GM21447 (cell line): ENCODE results near the gene FHOD3.
"Not testable (repeated sequence)": the region's sequence is repeated elsewhere in the genome, so short reads cannot be mapped to it uniquely, and the experiment has no call there.

Experiments used
- ATAC-seq: cut with Tn5 transposase; IDR thresholded peaks from one replicate; pipeline ENCODE4 v1.9.1; 2021; ENCODE audit not compliant: unreplicated experiment

FHOD3 gene

DNA sequence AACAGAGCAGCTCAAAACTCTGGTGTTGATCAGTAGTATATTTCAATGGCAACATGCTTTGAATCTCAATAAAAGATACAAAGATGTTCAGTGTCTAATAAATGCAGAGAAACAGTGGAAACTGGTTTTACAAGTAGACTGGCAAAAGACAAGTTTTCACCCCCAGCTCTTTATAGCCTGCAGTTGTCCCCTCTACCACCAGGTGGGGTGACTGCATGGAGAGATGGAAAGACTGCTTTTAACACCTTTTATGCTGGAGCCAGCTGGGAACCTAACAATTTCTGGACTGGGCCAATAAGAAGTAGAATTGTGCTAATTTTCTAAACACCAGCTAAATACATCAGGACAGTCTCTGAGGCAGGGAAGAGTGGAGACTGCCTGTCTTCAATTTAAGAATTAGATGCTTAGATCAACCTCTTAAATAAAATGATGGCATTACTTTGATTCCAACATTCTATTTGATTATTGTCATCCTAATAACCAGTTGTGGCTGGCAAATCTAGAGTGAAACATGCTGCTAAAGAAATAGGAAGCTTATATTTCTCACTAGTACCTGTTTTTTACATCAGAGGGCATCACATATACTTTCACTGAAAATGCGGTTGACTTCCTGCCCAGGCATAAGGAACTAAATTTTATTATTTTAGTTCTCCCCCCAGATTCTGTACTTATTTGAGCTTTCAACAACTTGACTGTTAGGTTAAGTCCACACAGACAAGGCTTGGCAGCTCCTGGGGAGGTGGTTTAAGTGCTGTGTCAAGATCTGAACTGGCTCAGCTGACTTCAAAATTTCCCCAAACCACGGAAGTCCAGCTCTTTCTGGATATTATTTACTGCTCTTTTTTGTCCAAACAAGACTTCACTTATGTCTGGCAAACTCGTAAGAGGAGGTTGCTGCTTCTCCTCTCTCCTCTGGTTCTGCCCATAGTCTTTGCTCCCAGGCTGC, 390.8 kb downstream of the FHOD3 start:
- ATAC-seq, result peak; percentile 73

DNA sequence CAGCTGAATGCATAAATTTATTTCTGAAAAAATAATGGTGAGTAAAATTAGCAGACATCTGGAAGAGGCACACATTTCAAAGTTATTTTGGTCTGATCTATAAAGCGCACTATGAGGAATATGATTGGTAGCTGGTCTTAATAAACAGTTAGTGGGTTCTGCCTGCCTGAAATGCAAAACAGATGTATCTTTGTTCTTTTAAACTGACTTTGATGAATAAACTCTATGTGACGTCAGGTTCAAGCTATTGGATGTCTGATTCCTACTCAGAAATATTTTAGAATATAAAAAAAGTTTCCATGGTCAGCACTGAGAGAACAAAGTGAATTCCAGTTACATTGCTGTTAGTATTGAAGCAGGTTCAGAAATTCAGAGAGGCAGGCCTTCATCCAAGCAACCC, 394.9 kb downstream of the FHOD3 start:
- no peak for ATAC-seq

DNA sequence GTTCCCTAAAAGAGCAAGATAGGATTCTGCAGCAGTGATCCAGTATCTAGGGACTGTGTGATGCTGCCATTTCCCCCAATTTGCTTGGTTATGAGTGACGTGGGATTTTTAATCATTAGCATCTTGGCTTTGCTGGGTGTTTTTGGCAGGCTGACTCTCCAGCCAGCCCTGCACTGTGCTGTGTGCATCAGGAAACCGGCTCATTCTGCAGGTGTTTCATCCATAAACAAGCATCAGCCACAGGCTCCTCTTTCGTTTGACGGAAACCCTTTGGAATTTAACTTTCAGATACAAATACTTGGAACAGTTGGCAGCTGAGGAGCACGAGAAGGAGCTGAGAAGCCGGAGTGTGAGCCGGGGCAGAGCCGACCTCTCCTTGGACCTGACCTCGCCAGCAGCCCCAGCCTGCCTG, 395.4 kb downstream of the FHOD3 start:
- ATAC-seq, result no peak

DNA sequence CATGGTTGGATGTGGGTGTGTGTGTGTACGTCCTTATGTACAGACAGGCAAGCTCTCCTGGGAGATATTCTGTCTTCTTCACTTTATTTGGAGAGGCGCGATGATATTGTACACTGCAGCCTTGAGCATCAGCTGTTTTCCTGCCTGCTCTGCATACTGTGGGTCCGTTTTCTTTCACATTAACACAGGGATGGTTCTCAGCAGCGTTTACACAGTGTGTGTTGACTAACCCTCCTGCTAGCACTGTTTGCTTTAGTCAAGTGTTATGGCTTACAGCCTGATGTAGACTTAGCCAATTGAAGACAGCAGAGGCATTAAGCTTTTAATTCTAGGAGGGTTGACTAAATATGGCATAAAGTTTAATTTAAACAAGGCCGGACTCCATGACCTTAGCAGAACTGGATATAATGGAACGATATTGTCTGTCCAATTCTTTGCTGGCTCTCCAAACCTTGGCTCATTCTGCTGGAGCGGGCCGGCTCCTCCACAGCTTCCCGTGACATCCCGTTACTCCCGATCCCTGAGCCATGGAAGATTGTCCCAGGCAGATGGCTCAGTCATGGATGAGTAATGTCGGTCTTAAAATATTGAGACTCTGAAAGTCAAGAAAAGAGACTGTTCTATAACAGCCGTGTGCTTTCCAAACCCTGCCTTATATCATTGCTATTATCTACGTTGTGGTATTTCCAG, 396.6 kb downstream of the FHOD3 start:
- ATAC-seq, result no peak

DNA sequence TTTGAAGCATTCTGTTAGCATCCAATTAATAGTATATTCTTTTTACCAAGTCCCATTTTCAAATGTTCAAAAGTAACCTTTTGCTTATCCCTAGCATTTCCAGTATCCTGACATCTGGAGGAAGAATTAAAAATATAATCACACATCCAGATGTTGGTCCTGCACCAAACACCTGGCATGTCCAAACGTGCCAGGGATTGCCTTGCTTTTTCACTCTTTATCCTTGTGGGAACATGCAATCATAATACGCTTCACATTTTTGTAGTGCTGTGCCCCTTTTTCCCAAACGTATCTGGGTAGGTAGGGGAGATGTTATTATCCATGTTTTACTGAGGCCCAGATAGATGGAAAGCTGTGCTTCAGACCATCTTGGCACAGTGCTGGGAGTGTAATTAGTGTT, 398.3 kb downstream of the FHOD3 start:
- ATAC-seq, result no peak

DNA sequence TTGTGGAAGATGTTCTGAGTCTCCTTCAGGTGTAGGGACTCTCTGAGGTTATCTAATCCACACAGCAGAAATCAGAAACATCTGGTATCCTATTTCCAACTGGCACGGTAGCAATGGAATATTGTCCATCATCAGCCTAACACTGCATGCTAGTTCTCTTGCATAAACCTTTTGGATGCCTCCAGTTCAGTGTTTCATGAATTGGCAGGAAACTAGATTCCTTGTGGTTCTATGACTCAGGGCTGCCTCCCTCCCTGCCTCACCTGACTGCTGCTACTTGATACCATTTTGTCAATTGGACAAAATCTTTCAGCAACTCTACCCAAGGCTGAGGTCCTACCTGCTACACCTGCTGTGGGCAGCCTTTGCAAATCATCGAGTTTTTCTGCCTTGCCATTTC, 400.4 kb downstream of the FHOD3 start:
- no peak for ATAC-seq

DNA sequence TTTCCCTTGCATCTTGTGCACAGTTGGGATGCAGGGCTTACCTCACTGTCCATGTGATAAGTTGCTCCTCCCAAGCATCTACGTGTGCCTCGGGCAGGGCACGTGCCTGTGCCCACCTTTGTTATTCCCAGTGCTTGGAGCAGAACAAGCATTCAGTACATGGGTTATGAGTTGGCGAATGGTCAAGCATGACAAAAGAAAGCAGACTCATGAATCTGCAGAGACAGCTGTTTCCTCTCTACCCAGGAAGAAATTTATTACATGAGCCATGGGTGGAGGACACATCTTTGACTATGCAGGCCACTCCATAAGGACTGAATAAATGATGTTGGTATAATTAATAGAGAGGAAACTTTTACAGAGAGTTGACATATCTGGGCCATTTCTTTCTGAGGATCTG, 403.4 kb downstream of the FHOD3 start:
- ATAC-seq, result no peak

DNA sequence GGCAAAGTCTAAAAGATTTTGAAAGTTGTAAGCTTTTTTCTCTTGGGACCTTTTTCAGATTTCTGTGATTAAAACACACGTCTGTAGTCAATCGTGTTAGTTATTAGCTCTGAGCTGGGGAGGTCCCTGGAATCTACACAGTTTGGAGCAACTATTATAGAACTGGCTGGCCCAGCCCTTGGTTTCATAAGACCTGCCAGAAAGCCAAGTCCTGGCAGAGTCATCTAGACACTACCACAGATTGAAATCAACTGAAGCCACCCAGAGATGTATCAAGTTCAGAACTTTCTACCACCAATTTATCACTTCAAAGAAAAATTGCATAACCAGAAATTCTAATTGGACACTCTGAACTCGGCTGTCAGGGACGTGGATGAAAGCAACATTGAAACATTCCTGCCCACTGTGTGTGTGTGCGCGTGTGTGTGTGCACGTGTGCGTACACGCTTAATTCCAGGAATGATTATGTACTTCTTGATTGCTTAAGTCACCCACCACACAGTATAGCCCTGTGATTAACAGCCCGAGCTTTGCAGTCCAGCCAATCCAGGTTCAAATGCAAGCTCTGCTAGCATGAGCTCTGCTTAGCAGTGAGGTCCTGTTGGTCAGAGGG, 405.0 kb downstream of the FHOD3 start:
- no peak for ATAC-seq

DNA sequence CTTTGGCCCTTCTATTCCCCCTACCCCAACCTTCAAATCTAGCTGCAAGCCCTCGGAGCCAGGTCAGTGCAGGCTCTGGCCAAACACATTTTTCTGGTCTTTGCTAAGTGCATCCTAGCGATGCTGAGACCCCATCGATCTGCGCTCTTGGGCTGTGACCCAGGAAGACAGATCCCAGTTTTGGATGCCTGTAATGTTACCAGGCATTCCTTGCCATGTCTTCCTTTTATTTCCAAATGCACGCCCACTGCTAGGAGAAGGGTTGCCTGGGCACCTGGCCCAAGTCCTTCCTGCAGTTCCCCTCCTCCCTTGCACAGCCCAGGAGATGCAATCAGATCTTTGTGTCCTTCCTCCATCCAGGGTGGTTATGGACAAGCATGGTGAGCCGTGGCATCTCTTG, 406.6 kb downstream of the FHOD3 start:
- ATAC-seq, result no peak

DNA sequence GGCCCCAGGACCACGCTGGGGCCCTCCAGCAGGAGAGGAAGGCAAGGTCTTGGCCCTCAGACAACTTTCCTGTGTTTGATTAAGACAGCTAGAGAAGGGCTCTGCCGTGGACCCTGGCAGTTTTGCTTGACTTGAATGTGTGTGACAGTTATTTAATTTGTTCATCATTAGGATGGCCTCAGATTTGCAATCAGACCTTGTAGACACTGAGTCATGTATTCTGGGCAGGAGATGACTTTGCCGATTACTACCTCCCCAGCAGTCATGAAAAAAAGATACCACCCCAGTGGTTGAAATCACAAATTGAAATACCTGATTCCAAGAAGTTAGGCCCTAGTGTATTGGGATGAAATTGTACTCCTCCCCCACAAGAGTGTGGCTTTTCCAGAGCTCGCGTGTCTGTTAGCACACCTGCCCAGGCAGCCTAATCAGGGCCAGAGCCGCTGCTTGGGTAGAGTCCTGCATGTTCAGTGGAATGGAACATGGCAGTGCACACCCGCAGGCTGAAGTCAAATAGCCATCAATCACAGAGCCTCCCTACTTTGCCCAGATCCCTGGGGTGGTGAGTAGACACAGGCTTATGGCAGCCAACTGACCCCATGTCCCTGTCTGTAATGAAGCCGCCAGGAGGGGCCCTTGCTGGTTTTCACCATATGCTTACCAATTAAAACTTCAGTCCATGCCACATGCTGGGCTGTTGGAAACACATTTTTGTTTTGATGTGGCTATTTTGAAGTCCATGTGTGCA, 408.8 kb downstream of the FHOD3 start:
- no peak for ATAC-seq

DNA sequence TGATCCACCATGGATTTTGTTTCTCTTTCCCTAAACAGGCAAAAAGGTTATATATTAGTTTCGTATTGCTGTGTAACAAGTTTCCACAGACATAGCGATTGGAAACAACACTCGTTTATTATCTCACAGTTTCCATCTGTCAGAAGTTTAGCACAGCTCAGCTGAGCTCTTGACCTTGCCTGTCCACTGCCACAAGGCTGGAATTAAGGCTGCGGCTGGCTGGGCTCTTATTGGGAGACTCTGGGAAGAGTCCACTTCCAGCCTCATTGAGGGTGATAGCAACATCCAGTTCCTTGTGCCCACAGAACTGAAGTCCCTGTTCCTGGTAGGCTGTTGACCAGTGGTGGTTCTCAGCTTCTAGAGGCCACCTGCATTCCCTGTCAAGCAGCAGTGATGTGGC, 410.9 kb downstream of the FHOD3 start:
- ATAC-seq, result no peak

DNA sequence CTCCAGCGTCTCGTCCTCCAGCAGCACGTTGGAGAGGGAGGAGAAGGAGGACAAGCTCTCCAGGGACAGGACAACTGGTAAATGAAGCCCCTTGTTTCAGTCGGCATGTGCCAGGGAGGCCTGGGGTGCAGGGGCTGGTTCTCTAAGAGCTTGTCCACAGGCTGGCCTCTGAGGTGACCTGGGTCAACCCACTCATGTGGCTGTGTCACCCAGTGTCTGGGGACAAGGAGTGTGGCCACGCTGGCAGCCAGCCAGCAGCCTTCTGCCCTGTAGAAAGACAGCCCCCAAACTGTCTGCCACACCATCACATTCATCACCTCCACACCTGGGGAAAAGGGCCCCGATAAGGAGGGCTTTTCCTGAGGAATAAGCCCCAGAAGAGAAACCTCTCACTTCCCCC, 411.8 kb downstream of the FHOD3 start:
- no peak for ATAC-seq

DNA sequence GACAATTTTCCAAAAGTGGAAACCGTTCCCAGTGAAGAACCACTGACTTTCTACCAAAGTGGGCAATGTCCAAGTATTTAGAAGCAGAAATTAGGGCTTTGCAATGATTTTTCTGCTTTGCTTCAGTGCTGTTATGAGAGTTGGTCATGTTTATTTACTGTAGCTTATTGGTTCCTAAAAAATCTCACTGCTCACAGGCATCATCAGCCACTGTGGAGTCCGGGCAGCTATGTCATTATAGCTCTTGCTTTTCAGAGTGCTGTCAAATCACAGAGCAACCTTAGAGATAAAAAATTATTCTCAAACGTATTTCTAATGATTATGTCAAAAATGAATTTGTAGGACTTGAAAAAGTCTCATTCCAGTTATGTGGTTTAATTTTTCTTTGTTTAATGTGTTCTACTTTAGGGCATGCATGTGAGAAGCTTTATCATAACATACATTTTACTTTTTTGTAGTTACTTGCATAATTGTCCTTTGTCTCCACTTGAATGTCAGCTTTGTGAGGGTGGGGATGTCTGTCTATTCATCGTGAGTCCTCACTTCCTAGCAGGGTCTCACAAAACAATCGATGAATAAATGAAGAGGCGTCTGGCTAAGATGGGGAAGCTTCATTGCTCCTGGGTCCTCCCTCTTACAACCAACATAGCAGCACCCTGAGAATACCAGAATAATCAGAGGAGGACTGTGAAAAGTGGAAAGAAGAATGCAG, 413.7 kb downstream of the FHOD3 start:
- ATAC-seq, result no peak

DNA sequence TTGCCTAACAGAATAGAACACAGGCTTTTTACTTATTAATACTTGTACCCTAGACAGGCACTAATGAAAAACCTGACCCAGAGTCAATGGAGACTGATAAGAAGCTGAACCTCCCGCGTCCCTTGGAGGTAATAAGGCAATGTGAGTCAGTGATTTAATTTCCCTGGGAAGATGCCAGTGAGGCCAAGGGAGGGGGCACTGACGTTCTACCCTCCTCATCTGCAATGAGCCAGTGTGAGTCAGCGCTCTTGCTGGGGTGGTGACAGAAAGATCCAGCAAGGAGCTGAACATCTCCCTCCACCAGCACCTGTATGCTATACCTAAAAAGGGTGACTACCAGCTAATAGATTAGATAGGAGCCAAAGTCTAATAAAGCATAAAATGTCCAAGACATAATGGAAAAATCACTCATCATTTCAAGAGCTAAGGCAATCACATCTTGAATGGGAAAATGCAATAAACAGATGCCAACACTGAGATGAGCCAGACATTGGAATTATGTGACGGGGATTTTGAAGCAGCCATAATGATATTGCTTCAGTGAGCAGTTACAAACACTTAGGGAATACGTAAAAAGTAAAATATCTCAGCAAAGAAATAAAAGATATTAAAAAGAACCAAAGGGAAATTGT, 414.4 kb downstream of the FHOD3 start:
- ATAC-seq, result no peak

DNA sequence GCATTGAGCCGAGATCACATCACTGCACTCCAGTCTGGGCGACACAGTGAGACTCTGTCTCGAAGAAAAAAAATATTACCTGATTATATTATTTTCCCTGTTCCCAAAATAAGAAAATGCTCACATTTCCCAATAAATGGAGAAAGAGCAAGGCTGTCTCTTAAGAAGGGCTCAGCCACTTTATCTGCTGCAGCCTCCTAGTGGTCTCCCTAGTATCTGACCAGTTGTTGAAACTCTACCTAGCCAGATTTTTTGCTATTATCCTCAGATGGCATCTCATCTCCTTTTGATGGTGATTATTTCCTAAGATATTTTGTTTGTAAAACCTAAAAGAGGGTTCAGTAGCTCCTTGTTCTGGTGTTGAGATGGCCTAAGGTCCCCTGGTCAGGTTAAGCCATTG, 417.0 kb downstream of the FHOD3 start:
- ATAC-seq, result no peak

DNA sequence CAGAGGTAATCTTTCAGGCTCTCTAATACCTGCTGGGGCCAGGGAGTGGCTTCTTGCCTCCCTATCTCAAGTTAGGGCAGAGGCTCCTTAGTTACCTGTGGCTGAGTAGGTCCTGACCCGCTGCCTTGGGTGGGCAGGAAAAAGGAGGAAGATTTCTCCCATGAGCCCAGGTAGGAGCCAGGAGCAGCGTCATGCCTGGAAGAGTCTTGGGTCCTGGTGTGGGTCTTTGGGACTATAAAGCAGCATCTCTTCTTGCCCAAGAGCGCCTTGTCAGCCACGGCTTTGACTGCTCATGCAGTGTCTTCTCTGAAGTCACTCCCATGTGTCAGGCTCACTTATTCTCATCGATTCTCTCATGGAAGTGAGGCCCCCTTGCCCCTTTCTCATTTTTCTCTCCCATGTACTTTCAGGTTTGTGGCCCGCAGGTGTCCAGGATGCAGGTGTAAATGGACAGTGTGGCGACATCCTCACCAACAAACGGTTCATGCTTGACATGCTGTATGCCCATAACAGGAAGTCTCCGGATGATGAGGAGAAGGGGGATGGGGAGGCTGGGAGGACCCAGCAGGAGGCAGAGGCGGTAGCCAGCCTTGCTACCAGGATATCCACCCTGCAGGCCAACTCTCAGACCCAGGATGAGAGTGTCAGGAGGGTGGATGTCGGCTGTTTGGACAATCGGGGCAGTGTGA, 420.1 kb downstream of the FHOD3 start:
- ATAC-seq, result no peak

DNA sequence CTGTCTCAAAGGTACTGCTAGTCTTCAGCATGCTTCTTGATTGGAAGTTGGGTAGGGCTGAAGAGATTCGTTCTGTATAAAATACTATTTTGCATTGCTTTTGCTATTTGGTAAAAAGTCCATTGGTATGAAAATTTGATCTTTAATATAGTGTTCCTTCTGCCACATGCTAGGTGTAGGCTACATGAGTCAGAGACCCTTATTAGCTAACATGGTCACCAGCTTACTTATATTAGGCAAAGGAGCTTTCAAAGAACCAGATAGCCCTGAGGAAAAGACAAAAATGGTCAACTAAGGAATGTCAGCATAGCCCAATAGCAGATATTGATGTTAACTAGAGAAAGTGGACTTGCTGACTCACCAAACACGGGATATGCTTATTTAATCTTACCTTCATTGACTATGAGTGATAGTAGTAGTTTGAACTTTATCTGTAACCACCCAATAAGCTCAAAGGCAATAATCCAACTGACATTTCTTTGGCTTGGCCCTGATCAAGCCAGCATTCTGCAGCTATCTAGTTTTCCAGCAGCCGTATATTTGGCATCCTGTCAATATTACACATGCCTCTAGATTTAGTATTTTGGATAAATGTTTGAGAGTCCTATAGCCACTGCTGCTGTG, 421.3 kb downstream of the FHOD3 start:
- ATAC-seq, result no peak

DNA sequence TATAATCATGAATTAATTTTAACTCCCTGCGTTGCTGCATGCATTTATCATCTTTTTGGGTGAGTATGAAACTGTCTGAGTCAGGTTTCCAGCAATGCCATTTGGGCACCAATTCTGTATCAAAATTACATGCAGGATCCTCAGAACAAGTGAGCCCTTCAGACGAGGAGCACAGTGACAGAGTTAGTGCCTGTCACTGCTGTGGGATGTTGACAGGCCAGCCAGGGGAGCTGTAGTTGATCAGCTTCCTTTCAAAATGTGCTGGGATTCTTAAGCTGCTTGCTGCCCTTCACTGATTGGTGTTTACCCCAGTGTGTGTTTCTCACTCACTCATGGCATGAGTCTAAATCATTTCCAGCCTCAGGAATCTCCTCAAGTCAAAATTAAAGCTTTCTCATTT, 422.1 kb downstream of the FHOD3 start:
- no peak for ATAC-seq

DNA sequence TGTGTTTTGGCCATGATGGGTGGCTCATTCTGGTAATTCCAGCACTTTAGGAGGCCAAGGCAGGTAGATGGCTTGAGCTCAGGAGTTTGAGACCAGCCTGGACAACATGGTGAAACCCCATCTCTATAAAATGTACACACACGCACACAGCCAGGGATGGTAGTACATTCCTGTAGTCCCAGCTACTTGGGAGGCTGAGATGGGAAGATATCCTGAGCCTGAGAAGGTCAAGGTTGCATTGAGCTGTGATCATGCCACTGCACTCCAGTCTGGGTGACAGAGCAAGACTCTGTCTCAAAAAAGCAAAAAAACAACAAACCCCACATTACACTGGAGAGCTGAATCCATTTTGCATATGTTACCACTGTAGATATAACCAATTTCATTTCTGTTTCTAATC, 423.8 kb downstream of the FHOD3 start:
- not testable (repeated sequence) for ATAC-seq
